K562 (cell line): ENCODE measurements around the gene RASGEF1C. TPM values are rescaled to one million over a fixed set of nuclear protein-coding genes. Genes with fewer than 3 reads are reported as not detected.

ENCODE experiments used
- BRD4 ChIP-seq: fragments of 200-600 bp; sonication (generic); IDR thresholded peaks from 2 replicates; pipeline ENCODE4 v1.6.1; 2017; ENCODE audit warnings: inconsistent platforms
- E2F6 ChIP-seq, 2 experiments: IDR thresholded peaks; 2 replicates each; pipeline ENCODE4 v1.6.1; 2011; ENCODE audit warnings: borderline replicate concordance in 1 of 2, control low read depth in 1 of 2, low read depth in 1 of 2, low read length in 1 of 2, mild to moderate bottlenecking in 1 of 2, mixed read lengths in 1 of 2, moderate library complexity in 1 of 2; ENCODE audit not compliant: insufficient read depth in 1 of 2, insufficient read length in 1 of 2, poor library complexity in 1 of 2, severe bottlenecking in 1 of 2; ENCODE audit errors: extremely low read depth in 1 of 2
- HDAC1 ChIP-seq, 2 experiments: fragments of 450-650 bp; IDR thresholded peaks; 2 replicates each; pipeline ENCODE4 v1.6.1; 2016 to 2017; ENCODE audit warnings: inconsistent platforms in 1 of 2, mild to moderate bottlenecking in 1 of 2, moderate library complexity in 1 of 2
- JUND ChIP-seq, 2 experiments: IDR thresholded peaks; 2 replicates in 1 of 2; 3 replicates in 1 of 2; pipeline ENCODE4 v1.6.1; 2011; ENCODE audit warnings: borderline replicate concordance in 2 of 2, low read depth in 2 of 2, low read length in 2 of 2, improper control_type of control experiment in 1 of 2, missing biosample characterization in 1 of 2, missing genetic modification characterization in 1 of 2, missing genetic modification reagents in 1 of 2
- MCM7 ChIP-seq, 2 experiments: fragments of 450-650 bp; IDR thresholded peaks; 2 replicates each; pipeline ENCODE4 v1.6.1; 2016 to 2018
- PHF8 ChIP-seq: fragments of 200-600 bp; sonication (generic); IDR thresholded peaks from 2 replicates; pipeline ENCODE4 v1.6.1; 2012; ENCODE audit warnings: mixed run types, mild to moderate bottlenecking, inconsistent platforms, low read length, moderate library complexity, borderline replicate concordance
- POLR2AphosphoS5 ChIP-seq: IDR thresholded peaks from 2 replicates; pipeline ENCODE4 v1.6.1; 2011; ENCODE audit warnings: mild to moderate bottlenecking, low read depth, low read length, moderate library complexity; ENCODE audit not compliant: control insufficient read depth, insufficient read depth
- PRMT5 ChIP-seq: sonication (generic); formaldehyde crosslinking; IDR thresholded peaks from 2 replicates; pipeline ENCODE4 v1.5.0; 2020; ENCODE audit warnings: missing genetic modification reagents
- RAD21 ChIP-seq, 2 experiments: fragments of 250-450 bp in 1 of 2; fragments of 450-650 bp in 1 of 2; sonication (Bioruptor Pico) in 1 of 2; formaldehyde crosslinking in 1 of 2; IDR thresholded peaks in 1 of 2; conservative IDR thresholded peaks in 1 of 2; 2 replicates each; pipeline versions ENCODE4 v1.4.0 to v1.8.0; 2020 to 2022; ENCODE audit warnings: mild to moderate bottlenecking in 2 of 2, moderate library complexity in 1 of 2
- SMAD1 ChIP-seq: fragments of 150-350 bp; IDR thresholded peaks from 2 replicates; pipeline ENCODE4 v1.6.1; 2014; ENCODE audit warnings: low read length, low read depth; ENCODE audit not compliant: partially characterized antibody
- ZNF407 ChIP-seq: fragments of 450-650 bp; IDR thresholded peaks from 2 replicates; pipeline ENCODE4 v1.6.1; 2016; ENCODE audit warnings: low read depth
- ZNF583 ChIP-seq: fragments of 250-450 bp; sonication (Bioruptor Pico); IDR thresholded peaks from 2 replicates; pipeline ENCODE4 v1.4.0; 2020
- ZNF740 ChIP-seq, 3 experiments: fragments of 200-800 bp in 1 of 3; sonication (Bioruptor generic) in 1 of 3; sonication (generic) in 1 of 3; formaldehyde crosslinking in 1 of 3; IDR thresholded peaks; 2 replicates each; pipeline versions ENCODE4 v1.6.1 to v1.8.0; 2016 to 2022; ENCODE audit warnings: mild to moderate bottlenecking in 2 of 3, missing compliant biosample characterization in 2 of 3, missing genetic modification characterization in 2 of 3, missing genetic modification reagents in 1 of 3
- ZNF76 ChIP-seq: fragments of 250-450 bp; sonication (Bioruptor Pico); IDR thresholded peaks from 2 replicates; pipeline ENCODE4 v1.4.0; 2020; ENCODE audit warnings: mild to moderate bottlenecking, moderate library complexity, borderline replicate concordance
- polyA plus RNA-seq, 8 experiments: library from polyadenylated mRNA; depleted of rRNA in 4 of 8; stranded (reverse) in 5 of 8; unstranded in 3 of 8; fragments of >200 nt; fragmentation: Nextera tagmentation in 2 of 8; fragmentation: Illumina TruSeq in 1 of 8; extraction: Ambion mirVana in 2 of 8; extraction: Trizol in 1 of 8; gene quantifications; 2 replicates each; pipeline versions ENCODE4 v1.2.1 to v1.2.3, GENCODE V29; 2011 to 2014; ENCODE audit warnings: inconsistent platforms in 1 of 8, missing spikeins in 1 of 8
- total RNA-seq, 7 experiments: library from RNA; depleted of rRNA in 6 of 7; stranded (reverse); fragments of >200 nt in 6 of 7; fragmentation: Illumina TruSeq in 2 of 7; extraction: Trizol in 2 of 7; gene quantifications; 2 replicates each; pipeline versions ENCODE4 v1.2.1 to v1.2.3, GENCODE V29; 2011 to 2021; ENCODE audit warnings: low replicate concordance in 1 of 7

The RASGEF1C gene
- total and polyA plus RNA-seq, 9 of the 15 experiments (the other 6 are each of a cell fraction or from before 2014, with no cell fraction given), result 0.04 to 1.1 (median 0.21) TPM; not detected in 4

GRCh38 chr5:180126716-180127681, 82.0 kb downstream of the RASGEF1C start (continued):
- TF ChIP-seq E2F6 (IDR thresholded peaks at IDR 0.05; ENCODE audit: borderline replicate concordance in 1 of 2, extremely low read depth in 1 of 2, insufficient read depth in 1 of 2, insufficient read length in 1 of 2, low read depth in 1 of 2, low read length in 1 of 2, poor library complexity in 1 of 2, severe bottlenecking in 1 of 2) (no peak), ZNF76 (no peak), POLR2AphosphoS5 (no peak), RAD21 (CRISPR knock-in tag; conservative IDR thresholded peaks at IDR 0.05 in 1 of 2, IDR thresholded peaks at IDR 0.05 in 1 of 2) (peak; percentile 58 to 65), MCM7 (IDR thresholded peaks at IDR 0.05) (no peak), HDAC1 (IDR thresholded peaks at IDR 0.05) (no peak), BRD4 (no peak), ZNF740 (CRISPR knock-in tag; IDR thresholded peaks at IDR 0.05) (no peak), ZNF740 (tag; IDR thresholded peaks at IDR 0.05) (no peak), PHF8 (no peak), ZNF583 (CRISPR knock-in tag) (no peak), JUND (IDR thresholded peaks at IDR 0.05; ENCODE audit: borderline replicate concordance, low read depth, low read length) (no peak), JUND (tag; IDR thresholded peaks at IDR 0.05; ENCODE audit: borderline replicate concordance, low read depth, low read length) (no peak), PRMT5 (CRISPR knock-in tag) (no peak), ZNF407 (no peak), SMAD1 (no peak)
